ENCODE measurements around the gene AUTS2. TPM values are rescaled to one million over a fixed set of nuclear protein-coding genes. Genes with fewer than 3 reads are reported as not detected.

Gene AUTS2
- total and polyA plus RNA-seq, 9 of the 15 experiments (the other 6 are each of a cell fraction or from before 2014, with no cell fraction given) = 0.58 TPM; not detected in 8

GRCh38 chr7:70420381-70420662, 822.0 kb downstream of the AUTS2 start:
- CTCF ChIA-PET (ENCODE audit: low intra/inter-chr PET ratio) = no interaction called here
- Histone ChIP-seq H3K4me1 (replicated peaks in 1 of 2; ENCODE audit: control insufficient read depth in 2 of 2, insufficient read depth in 2 of 2, low read length in 2 of 2) (no peaks in the 10 kb centered on the region), H4K20me1 (replicated peaks; ENCODE audit: control insufficient read depth, insufficient read depth, low read length) (no peaks in the 10 kb centered on the region), H2AFZ (ENCODE audit: low read depth, low read length) (no peak overlapping the region), H3K9me1 (ENCODE audit: control insufficient read depth, insufficient read depth, low read length) (no peaks in the 10 kb centered on the region), H3K27me3 (ENCODE audit: control insufficient read depth in 2 of 2, insufficient read depth in 2 of 2, low read length in 2 of 2) (peaks cover 4 to 29% of the 10 kb centered on the region in 2 experiments; a peak in 3 of 5 replicates), H3K9me3 (replicated peaks; ENCODE audit: control insufficient read depth, insufficient read depth, low read depth, low read length) (no peaks in the 10 kb centered on the region), H3K4me3 (no peak overlapping the region), H3K36me3 (ENCODE audit: control insufficient read depth, insufficient read depth, low read length) (no peaks in the 10 kb centered on the region), H3K79me2 (ENCODE audit: control insufficient read depth, insufficient read depth, low read length) (no peaks in the 10 kb centered on the region), H3K27ac (ENCODE audit: extremely low read depth, low read depth, low read length) (no peak overlapping the region), H3K9ac (ENCODE audit: insufficient read depth in 1 of 2, low read depth in 2 of 2, low read length in 2 of 2) (no peak overlapping the region), H3K4me2 (ENCODE audit: insufficient read depth, low read length) (no peak overlapping the region)
- POLR2A ChIA-PET = no interaction called here
- ATAC-seq (no peak), FAIRE-seq (no peak), DNase-seq (ENCODE audit: extremely low read depth in 1 of 4, low spot score in 3 of 4) (no peak)
- intact Hi-C loops (cut with micrococcal nuclease) (no loop called here), in situ Hi-C loops (cut with MboI) (no loop called here)
- TF ChIP-seq MNT (conservative IDR thresholded peaks at IDR 0.05) (no peak), ZNF324 (CRISPR knock-in tag; IDR thresholded peaks at IDR 0.05) (no peak), ZNF431 (CRISPR knock-in tag; IDR thresholded peaks at IDR 0.05) (no peak), HES1 (IDR thresholded peaks at IDR 0.05; ENCODE audit: low read depth) (no peak), BACH1 (tag; IDR thresholded peaks at IDR 0.05) (no peak), ZNF79 (CRISPR knock-in tag; IDR thresholded peaks at IDR 0.05; ENCODE audit: low read depth) (no peak), PATZ1 (CRISPR knock-in tag; IDR thresholded peaks at IDR 0.05; ENCODE audit: borderline replicate concordance) (no peak), IRF9 (tag; IDR thresholded peaks at IDR 0.05) (no peak)
- BruUV-seq (replicated peaks) = no TSS peak
- 0% methylated on average over 2 of the region's 2 CpGs for WGBS (ENCODE audit: insufficient coverage, low coverage, missing lambda C conversion rate)
